Lung (tissue), 4 donors: ENCODE results near the gene TMEM63A. TPM values are rescaled to one million over a fixed set of nuclear protein-coding genes. Genes with fewer than 3 reads are reported as not detected.

Source experiments
- polyA plus RNA-seq, 2 donors: library from polyadenylated mRNA; stranded (reverse); fragments of 200-250 nt; gene quantifications; one replicate each; pipeline ENCODE4 v1.2.1, GENCODE V29; 2013
- total RNA-seq, 2 donors: library from RNA; depleted of rRNA in 1 of 2; stranded (reverse); fragments of >200 nt in 1 of 2; gene quantifications; one replicate each; pipeline ENCODE4 v1.2.1, GENCODE V29; 2014 to 2021
- donor health status: Bipolar disorder and iron deficiency.
- donor health status: healthy.
- donor health status: DM: yes; HTN: yes; CAD: no.

TMEM63A gene
- total and polyA plus RNA-seq, 4 donors: 26.1 to 108 (median 73.1) TPM

Other genes with a start within 250 kb of the TMEM63A start
- gene ENAH, start 229.3 kb downstream of the TMEM63A start, total RNA-seq: 10 to 100 TPM; 75.4 to 89.4 TPM
- 10 to 100 TPM; 15.5 to 21.5 TPM for gene ENAH, start 229.3 kb downstream of the TMEM63A start, polyA plus RNA-seq
- gene SRP9, start 104.6 kb downstream of the TMEM63A start, total RNA-seq: 100 to 1,000 TPM; 192 to 244 TPM
- gene SRP9, start 104.6 kb downstream of the TMEM63A start, polyA plus RNA-seq: 100 to 1,000 TPM; 156 to 172 TPM
- 100 to 1,000 TPM; 114 to 115 TPM for gene EPHX1, start 72.3 kb downstream of the TMEM63A start, total RNA-seq
- 10 to 100 TPM; 31.7 to 83.1 TPM for gene EPHX1, start 72.3 kb downstream of the TMEM63A start, polyA plus RNA-seq
- gene LEFTY1, start 6.8 kb upstream of the TMEM63A start, total RNA-seq: 1 to 10 TPM in 1 of 2 donors, under 1 TPM in 1; 0.40 to 2.1 TPM
- under 1 TPM; 0.12 to 0.29 TPM for gene LEFTY1, start 6.8 kb upstream of the TMEM63A start, polyA plus RNA-seq
- 10 to 100 TPM; 32.6 to 85.4 TPM for gene PYCR2, start 41.9 kb upstream of the TMEM63A start, total RNA-seq
- gene PYCR2, start 41.9 kb upstream of the TMEM63A start, polyA plus RNA-seq: 100 to 1,000 TPM in 1 of 2 donors, 10 to 100 TPM in 1; 84.1 to 105 TPM
- gene LEFTY2, start 58.8 kb upstream of the TMEM63A start, total RNA-seq: under 1 TPM; 0.48 to 0.52 TPM
- under 1 TPM; 0.11 to 0.22 TPM for gene LEFTY2, start 58.8 kb upstream of the TMEM63A start, polyA plus RNA-seq
- gene SDE2, start 117.0 kb upstream of the TMEM63A start, total RNA-seq: 10 to 100 TPM; 17.1 to 35.5 TPM
- gene SDE2, start 117.0 kb upstream of the TMEM63A start, polyA plus RNA-seq: 10 to 100 TPM in 1 of 2 donors, 1 to 10 TPM in 1; 6.7 to 13.4 TPM
- gene H3-3A, start 180.3 kb upstream of the TMEM63A start, total RNA-seq: 100 to 1,000 TPM; 404 to 551 TPM
- 1,000 to 10,000 TPM in 1 of 2 donors, 100 to 1,000 TPM in 1; 758 to 1,014 TPM for gene H3-3A, start 180.3 kb upstream of the TMEM63A start, polyA plus RNA-seq